ENCODE measurements around the gene SH3GLB1. TPM values are rescaled to one million over a fixed set of nuclear protein-coding genes. Genes with fewer than 3 reads are reported as not detected.
A peak's percentile ranks its signal among the peaks of the same experiment; 100 is the strongest.

SH3GLB1 gene
- total and polyA plus RNA-seq, 7 donors: 68.8 to 315 (median 158) TPM

GRCh38 chr1:86756062-86756406 is 51.7 kb downstream of the SH3GLB1 start:
- peaks cover 5% of the 10 kb centered on the region for H3K9me3 ChIP-seq
- ATAC-seq: no peak
- no peak for DNase-seq
- no peaks in the 10 kb centered on the region for H3K27me3 ChIP-seq (ENCODE audit: insufficient read depth in 3 of 3, low read length in 2 of 3)
- H3K36me3 ChIP-seq (ENCODE audit: insufficient read depth in 1 of 2, low read depth in 1 of 2): no peaks in the 10 kb centered on the region
- no peak overlapping the region for H3K4me3 ChIP-seq
- H3K27ac ChIP-seq: no peak overlapping the region
- no peak for TF ChIP-seq CTCF (IDR thresholded peaks at IDR 0.05)
- H3K4me1 ChIP-seq: peaks cover 8% of the 10 kb centered on the region
- intact Hi-C loops (cut with DNase I): no loop called here

- DNase-seq: no peak
- H3K27me3 ChIP-seq (ENCODE audit: insufficient read depth in 3 of 3, low read length in 2 of 3): no peaks in the 10 kb centered on the region
- TF ChIP-seq CTCF (IDR thresholded peaks at IDR 0.05): no peak
- H3K4me3 ChIP-seq: peak overlapping the region; percentile 18
- H3K36me3 ChIP-seq (ENCODE audit: insufficient read depth in 1 of 2, low read depth in 1 of 2): no peaks in the 10 kb centered on the region
- H3K9me3 ChIP-seq: peaks cover 5% of the 10 kb centered on the region
- ATAC-seq: peak; percentile 62 to 76 (median 66)
- H3K4me1 ChIP-seq: peaks cover 8% of the 10 kb centered on the region
- intact Hi-C loops (cut with DNase I): no loop called here
- peak overlapping the region; percentile 50 for H3K27ac ChIP-seq
- 40 to 57% (median 43%) methylated on average over 14 of the region's 14 CpGs for WGBS, 3 donors
Measured at GRCh38 chr1:86757272-86757984, 53.1 kb downstream of the SH3GLB1 start.

- no peaks in the 10 kb centered on the region for H3K36me3 ChIP-seq (ENCODE audit: insufficient read depth in 1 of 2, low read depth in 1 of 2)
- no peak for ATAC-seq
- H3K27ac ChIP-seq: no peak overlapping the region
- DNase-seq: no peak
- TF ChIP-seq CTCF (IDR thresholded peaks at IDR 0.05): no peak
- H3K4me1 ChIP-seq: peaks cover 8% of the 10 kb centered on the region
- no peaks in the 10 kb centered on the region for H3K27me3 ChIP-seq (ENCODE audit: insufficient read depth in 3 of 3, low read length in 2 of 3)
- peaks cover 5% of the 10 kb centered on the region for H3K9me3 ChIP-seq
- H3K4me3 ChIP-seq: no peak overlapping the region
- intact Hi-C loops (cut with DNase I): no loop called here
- 92 to 98% (median 96%) methylated on average over 3 of the region's 3 CpGs for WGBS, 3 donors
Measured at GRCh38 chr1:86758570-86758969, 54.2 kb downstream of the SH3GLB1 start.

GRCh38 chr1:86760199-86760598 is 55.8 kb downstream of the SH3GLB1 start:
- intact Hi-C loops (cut with DNase I): no loop called here
- H3K27ac ChIP-seq: no peak overlapping the region
- ATAC-seq (no peak), DNase-seq (no peak)
- TF ChIP-seq CTCF (IDR thresholded peaks at IDR 0.05): no peak
- 83 to 90% (median 83%) methylated on average over 1 of the region's 1 CpG for WGBS, 3 donors
- peaks cover 0 to 3% (median 0%) of the 10 kb centered on the region in 3 donors for H3K27me3 ChIP-seq (ENCODE audit: insufficient read depth in 3 of 3, low read length in 2 of 3)
- no peaks in the 10 kb centered on the region for H3K36me3 ChIP-seq (ENCODE audit: insufficient read depth in 1 of 2, low read depth in 1 of 2)
- H3K4me3 ChIP-seq: no peak overlapping the region
- H3K9me3 ChIP-seq: peaks cover 5% of the 10 kb centered on the region
- peaks cover 8% of the 10 kb centered on the region for H3K4me1 ChIP-seq

- H3K36me3 ChIP-seq (ENCODE audit: insufficient read depth in 1 of 2, low read depth in 1 of 2): no peaks in the 10 kb centered on the region
- no peak for ATAC-seq
- DNase-seq: no peak
- WGBS, 3 donors: 90 to 94% (median 92%) methylated on average over 7 of the region's 7 CpGs
- peaks cover 6% of the 10 kb centered on the region for H3K9me3 ChIP-seq
- intact Hi-C loops (cut with DNase I): no loop called here
- no peak overlapping the region for H3K4me3 ChIP-seq
- peaks cover 7% of the 10 kb centered on the region for H3K4me1 ChIP-seq
- H3K27me3 ChIP-seq (ENCODE audit: insufficient read depth in 3 of 3, low read length in 2 of 3): peaks cover 0 to 3% (median 0%) of the 10 kb centered on the region in 3 donors
- H3K27ac ChIP-seq: no peak overlapping the region
- TF ChIP-seq CTCF (IDR thresholded peaks at IDR 0.05): no peak
Measured at GRCh38 chr1:86762336-86762735, 58.0 kb downstream of the SH3GLB1 start.
